Fibroblast of villous mesenchyme (primary cell): ENCODE measurements around the gene LMO7. TPM values are rescaled to one million over a fixed set of nuclear protein-coding genes. Genes with fewer than 3 reads are reported as not detected.

Source experiments
- DNase-seq: peaks from one replicate; pipeline ENCODE4 v3.0.0-alpha.2; 2010; ENCODE audit warnings: low read depth
- H3K4me3 ChIP-seq: 2 replicates; pipeline ENCODE4 v1.5.1; 2011; ENCODE audit warnings: low read depth, mild to moderate bottlenecking, low read length
- CTCF ChIP-seq: IDR thresholded peaks from 2 replicates; pipeline ENCODE4 v1.5.1; 2012; ENCODE audit warnings: low read depth, mild to moderate bottlenecking, low read length; ENCODE audit not compliant: insufficient read depth
- total RNA-seq: library from RNA; depleted of rRNA; stranded (reverse); fragments of >200 nt; gene quantifications from 2 replicates; pipeline ENCODE4 v1.2.3, GENCODE V29; 2012

The LMO7 gene
- total RNA-seq, 1 donor = 174 TPM

- no peak for TF ChIP-seq CTCF
- no peak overlapping the region for H3K4me3 ChIP-seq
- no peak for DNase-seq
Observed at GRCh38 chr13:75904012-75904411, 267.9 kb downstream of the LMO7 start.

GRCh38 chr13:75906315-75906714, 270.2 kb downstream of the LMO7 start:
- TF ChIP-seq CTCF = no peak
- H3K4me3 ChIP-seq = no peak overlapping the region
- no peak for DNase-seq

- no peak for TF ChIP-seq CTCF
Observed at GRCh38 chr13:75907044-75907443, 270.9 kb downstream of the LMO7 start.

GRCh38 chr13:75908141-75908540, 272.0 kb downstream of the LMO7 start:
- peak; percentile 3 for DNase-seq
- TF ChIP-seq CTCF = no peak
- no peak overlapping the region for H3K4me3 ChIP-seq

More at GRCh38 chr13:75907044-75907443, 270.9 kb downstream of the LMO7 start:
- no peak for DNase-seq
- no peak overlapping the region for H3K4me3 ChIP-seq

Other genes with a start within 250 kb of the LMO7 start
- gene TBC1D4, start 154.2 kb upstream of the LMO7 start, total RNA-seq = 28.7 and 34.5 TPM in 2 replicates
- 36.4 and 77.3 TPM in 2 replicates for gene COMMD6, start 98.5 kb upstream of the LMO7 start, total RNA-seq
- 27.4 and 41.5 TPM in 2 replicates for gene UCHL3, start 86.5 kb upstream of the LMO7 start, total RNA-seq